ENCODE data around the gene ZNF691. TPM values are rescaled to one million over a fixed set of nuclear protein-coding genes. Genes with fewer than 3 reads are reported as not detected.
"Not testable (repeated sequence)": the region's sequence is repeated elsewhere in the genome, so short reads cannot be mapped to it uniquely, and the experiment has no call there.

ZNF691 gene
- polyA plus RNA-seq, 2 of the 4 experiments (the other 2 are of a cell fraction), result 4.8 to 6.2 TPM

DNA sequence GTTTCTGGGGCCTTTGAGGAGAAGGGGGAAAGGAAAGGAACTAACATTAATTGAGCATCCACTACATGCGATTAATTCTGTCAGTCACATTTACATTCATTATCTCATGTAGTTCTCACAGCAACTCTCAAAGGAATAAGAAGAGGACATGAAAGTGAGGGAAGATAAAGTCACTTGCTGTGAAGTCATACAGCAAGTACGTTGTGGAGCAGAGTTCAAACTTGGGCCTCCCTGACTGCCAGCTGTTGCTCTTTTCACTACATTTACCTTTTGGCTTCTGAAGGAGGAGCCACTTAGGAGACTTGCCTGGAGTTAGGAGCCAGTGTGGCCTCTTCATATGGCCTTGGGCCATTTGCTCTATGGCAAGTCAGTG lies 6.2 kb downstream of the ZNF691 start:
- FAIRE-seq, result no peak
- no peak for DNase-seq (ENCODE audit: low read depth in 1 of 2, low spot score in 1 of 2)
- TF ChIP-seq EHF (CRISPR knock-in tag; IDR thresholded peaks at IDR 0.05) (no peak), RAD21 (conservative IDR thresholded peaks at IDR 0.05 in 1 of 2, IDR thresholded peaks at IDR 0.05 in 1 of 2) (no peak), CHD2 (IDR thresholded peaks at IDR 0.05; ENCODE audit: low read length, partially characterized antibody) (no peak), RARB (CRISPR knock-in tag; IDR thresholded peaks at IDR 0.05) (no peak), MYC (IDR thresholded peaks at IDR 0.05; ENCODE audit: borderline replicate concordance, low read length) (no peak)
- TF ChIP-seq, protein P1, sequence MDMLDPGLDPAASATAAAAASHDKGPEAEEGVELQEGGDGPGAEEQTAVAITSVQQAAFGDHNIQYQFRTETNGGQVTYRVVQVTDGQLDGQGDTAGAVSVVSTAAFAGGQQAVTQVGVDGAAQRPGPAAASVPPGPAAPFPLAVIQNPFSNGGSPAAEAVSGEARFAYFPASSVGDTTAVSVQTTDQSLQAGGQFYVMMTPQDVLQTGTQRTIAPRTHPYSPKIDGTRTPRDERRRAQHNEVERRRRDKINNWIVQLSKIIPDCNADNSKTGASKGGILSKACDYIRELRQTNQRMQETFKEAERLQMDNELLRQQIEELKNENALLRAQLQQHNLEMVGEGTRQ (IDR thresholded peaks at IDR 0.05), result no peak
- 42% methylated on average over 2 of the region's 2 CpGs for WGBS (ENCODE audit: missing lambda C conversion rate)
- POLR2A ChIA-PET, result no interaction called here
- no peak for ATAC-seq
- no peak overlapping the region for H3K4me3 ChIP-seq
- peaks cover 10% of the 10 kb centered on the region; the same call in 2 of the 3 replicates for H3K4me1 ChIP-seq
- no peak overlapping the region for H3K27ac ChIP-seq
- H3K4me2 ChIP-seq, result no peak overlapping the region
- CTCF ChIA-PET, result no interaction called here
- peaks cover 5% of the 10 kb centered on the region; the same call in 1 of the 3 replicates for H3K9me3 ChIP-seq

- no peak for FAIRE-seq
- TF ChIP-seq CBX8 (IDR thresholded peaks at IDR 0.05) (no peak), EHMT2 (IDR thresholded peaks at IDR 0.05; ENCODE audit: low read depth) (no peak), CHD4 (IDR thresholded peaks at IDR 0.05; ENCODE audit: borderline replicate concordance) (no peak), ELK1 (IDR thresholded peaks at IDR 0.05; ENCODE audit: low read depth, low read length) (no peak), CBX2 (IDR thresholded peaks at IDR 0.05; ENCODE audit: borderline replicate concordance, low read depth) (no peak), CHD2 (IDR thresholded peaks at IDR 0.05; ENCODE audit: low read length, partially characterized antibody) (no peak), TFCP2L1 (CRISPR knock-in tag; IDR thresholded peaks at IDR 0.05) (no peak), GATA3 (IDR thresholded peaks at IDR 0.05; ENCODE audit: borderline replicate concordance) (no peak), NR3C1 (IDR thresholded peaks at IDR 0.05) (no peak), KDM1A (IDR thresholded peaks at IDR 0.05; ENCODE audit: low read depth) (no peak)
- TF ChIP-seq, protein P2, sequence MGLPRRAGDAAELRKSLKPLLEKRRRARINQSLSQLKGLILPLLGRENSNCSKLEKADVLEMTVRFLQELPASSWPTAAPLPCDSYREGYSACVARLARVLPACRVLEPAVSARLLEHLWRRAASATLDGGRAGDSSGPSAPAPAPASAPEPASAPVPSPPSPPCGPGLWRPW (IDR thresholded peaks at IDR 0.05), result no peak
- H3K9me3 ChIP-seq, result peaks cover 5% of the 10 kb centered on the region; the same call in 1 of the 3 replicates
- ATAC-seq, result no peak
- peaks cover 7% of the 10 kb centered on the region; the same call in 2 of the 3 replicates for H3K4me1 ChIP-seq
- H3K4me3 ChIP-seq, result no peak overlapping the region
- ChIA-PET POLR2A (no interaction called here), CTCF (no interaction called here)
- DNase-seq (ENCODE audit: low read depth in 1 of 2, low spot score in 1 of 2), result no peak
- 94% methylated on average over 5 of the region's 6 CpGs for WGBS (ENCODE audit: missing lambda C conversion rate)
- no peak overlapping the region for H3K27ac ChIP-seq
- H3K4me2 ChIP-seq, result no peak overlapping the region
Measured at GRCh38 chr1:42853116-42853884, 6.9 kb downstream of the ZNF691 start.

- DNase-seq (ENCODE audit: low read depth in 1 of 2, low spot score in 1 of 2); H3K4me1 ChIP-seq; H3K4me3 ChIP-seq; ATAC-seq; POLR2A ChIA-PET; FAIRE-seq; H3K27ac ChIP-seq; CTCF ChIA-PET; H3K9me3 ChIP-seq; H3K4me2 ChIP-seq: not testable (repeated sequence)
- 42% methylated on average over 3 of the region's 3 CpGs for WGBS (ENCODE audit: missing lambda C conversion rate)
Measured at GRCh38 chr1:42856554-42856953, 10.1 kb downstream of the ZNF691 start.

DNA sequence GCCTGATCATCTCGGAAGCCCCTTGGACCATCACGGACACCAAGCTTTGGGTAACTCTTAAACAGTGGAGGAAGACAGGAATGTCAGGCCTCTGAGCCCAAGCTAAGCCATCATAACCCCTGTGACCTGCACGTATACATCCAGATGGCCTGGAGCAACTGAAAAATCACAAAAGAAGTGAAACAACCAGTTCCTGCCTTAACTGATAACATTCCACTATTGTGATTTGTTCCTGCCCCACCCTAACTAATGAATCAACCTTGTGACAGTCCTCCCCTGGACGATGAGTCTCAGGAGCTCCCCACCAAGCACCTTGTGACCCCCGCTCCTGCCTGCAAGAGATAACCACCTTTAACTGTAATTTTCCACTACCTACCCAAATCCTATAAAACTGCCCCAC lies 13.0 kb downstream of the ZNF691 start:
- ATAC-seq, FAIRE-seq, H3K4me3 ChIP-seq, CTCF ChIA-PET, H3K4me1 ChIP-seq, H3K4me2 ChIP-seq, H3K27ac ChIP-seq, POLR2A ChIA-PET, H3K9me3 ChIP-seq: not testable (repeated sequence)
- WGBS (ENCODE audit: missing lambda C conversion rate), result 37% methylated on average over 5 of the region's 5 CpGs
- DNase-seq (ENCODE audit: low read depth in 1 of 2, low spot score in 1 of 2), result peak in 1 of 2 experiments; percentile 16

All from A549 (cell line).